Measurements from ENCODE around the gene TXNDC11.

DNA sequence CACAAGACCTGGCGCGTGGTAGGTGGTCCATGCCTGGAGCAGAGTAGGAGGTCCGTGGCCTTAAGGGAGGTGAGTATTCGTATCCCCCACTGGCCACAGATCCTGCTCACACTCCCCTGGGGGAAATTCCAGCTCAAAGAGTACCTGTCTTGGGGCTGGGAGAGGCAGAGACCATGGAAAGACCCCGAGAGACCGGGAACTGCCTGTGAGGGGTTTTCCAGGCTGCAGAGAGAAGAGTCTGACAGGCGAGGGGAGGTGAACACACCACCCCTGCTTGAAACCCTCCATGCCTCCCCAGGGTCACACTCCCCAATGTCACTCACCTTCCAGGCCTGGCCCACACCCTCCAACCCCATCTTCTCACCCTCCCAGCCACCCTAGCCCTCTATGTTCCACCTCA is 87.0 kb downstream of the TXNDC11 start:
- TF ChIP-seq EP300 (IDR thresholded peaks at IDR 0.05; ENCODE audit: borderline replicate concordance in 1 of 2, control insufficient read depth in 1 of 2, low read depth in 2 of 2, low read length in 2 of 2) (no peak), MEF2A (IDR thresholded peaks at IDR 0.05; ENCODE audit: insufficient read depth, low read depth, low read length) (no peak), FOXK2 (IDR thresholded peaks at IDR 0.05) (no peak), ZSCAN29 (IDR thresholded peaks at IDR 0.05) (no peak), SREBF2 (IDR thresholded peaks at IDR 0.05; ENCODE audit: low read length) (no peak), JUND (IDR thresholded peaks at IDR 0.05; ENCODE audit: low read depth, low read length) (no peak), CREM (IDR thresholded peaks at IDR 0.05; ENCODE audit: low read depth) (no peak), NR2C1 (IDR thresholded peaks at IDR 0.05) (no peak), HDAC2 (IDR thresholded peaks at IDR 0.05) (no peak)
- TF ChIP-seq, protein P1, sequence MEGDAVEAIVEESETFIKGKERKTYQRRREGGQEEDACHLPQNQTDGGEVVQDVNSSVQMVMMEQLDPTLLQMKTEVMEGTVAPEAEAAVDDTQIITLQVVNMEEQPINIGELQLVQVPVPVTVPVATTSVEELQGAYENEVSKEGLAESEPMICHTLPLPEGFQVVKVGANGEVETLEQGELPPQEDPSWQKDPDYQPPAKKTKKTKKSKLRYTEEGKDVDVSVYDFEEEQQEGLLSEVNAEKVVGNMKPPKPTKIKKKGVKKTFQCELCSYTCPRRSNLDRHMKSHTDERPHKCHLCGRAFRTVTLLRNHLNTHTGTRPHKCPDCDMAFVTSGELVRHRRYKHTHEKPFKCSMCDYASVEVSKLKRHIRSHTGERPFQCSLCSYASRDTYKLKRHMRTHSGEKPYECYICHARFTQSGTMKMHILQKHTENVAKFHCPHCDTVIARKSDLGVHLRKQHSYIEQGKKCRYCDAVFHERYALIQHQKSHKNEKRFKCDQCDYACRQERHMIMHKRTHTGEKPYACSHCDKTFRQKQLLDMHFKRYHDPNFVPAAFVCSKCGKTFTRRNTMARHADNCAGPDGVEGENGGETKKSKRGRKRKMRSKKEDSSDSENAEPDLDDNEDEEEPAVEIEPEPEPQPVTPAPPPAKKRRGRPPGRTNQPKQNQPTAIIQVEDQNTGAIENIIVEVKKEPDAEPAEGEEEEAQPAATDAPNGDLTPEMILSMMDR (IDR thresholded peaks at IDR 0.05 in 2 of 3, conservative IDR thresholded peaks at IDR 0.05 in 1 of 3; ENCODE audit: control insufficient read depth in 2 of 3, extremely low read depth in 1 of 3, insufficient read depth in 1 of 3, low read depth in 3 of 3, low read length in 3 of 3): no peak
- TF ChIP-seq, protein P2, sequence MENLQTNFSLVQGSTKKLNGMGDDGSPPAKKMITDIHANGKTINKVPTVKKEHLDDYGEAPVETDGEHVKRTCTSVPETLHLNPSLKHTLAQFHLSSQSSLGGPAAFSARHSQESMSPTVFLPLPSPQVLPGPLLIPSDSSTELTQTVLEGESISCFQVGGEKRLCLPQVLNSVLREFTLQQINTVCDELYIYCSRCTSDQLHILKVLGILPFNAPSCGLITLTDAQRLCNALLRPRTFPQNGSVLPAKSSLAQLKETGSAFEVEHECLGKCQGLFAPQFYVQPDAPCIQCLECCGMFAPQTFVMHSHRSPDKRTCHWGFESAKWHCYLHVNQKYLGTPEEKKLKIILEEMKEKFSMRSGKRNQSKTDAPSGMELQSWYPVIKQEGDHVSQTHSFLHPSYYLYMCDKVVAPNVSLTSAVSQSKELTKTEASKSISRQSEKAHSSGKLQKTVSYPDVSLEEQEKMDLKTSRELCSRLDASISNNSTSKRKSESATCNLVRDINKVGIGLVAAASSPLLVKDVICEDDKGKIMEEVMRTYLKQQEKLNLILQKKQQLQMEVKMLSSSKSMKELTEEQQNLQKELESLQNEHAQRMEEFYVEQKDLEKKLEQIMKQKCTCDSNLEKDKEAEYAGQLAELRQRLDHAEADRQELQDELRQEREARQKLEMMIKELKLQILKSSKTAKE (IDR thresholded peaks at IDR 0.05; ENCODE audit: low read depth, poor library complexity, severe bottlenecking): no peak
- TF ChIP-seq, protein P3, sequence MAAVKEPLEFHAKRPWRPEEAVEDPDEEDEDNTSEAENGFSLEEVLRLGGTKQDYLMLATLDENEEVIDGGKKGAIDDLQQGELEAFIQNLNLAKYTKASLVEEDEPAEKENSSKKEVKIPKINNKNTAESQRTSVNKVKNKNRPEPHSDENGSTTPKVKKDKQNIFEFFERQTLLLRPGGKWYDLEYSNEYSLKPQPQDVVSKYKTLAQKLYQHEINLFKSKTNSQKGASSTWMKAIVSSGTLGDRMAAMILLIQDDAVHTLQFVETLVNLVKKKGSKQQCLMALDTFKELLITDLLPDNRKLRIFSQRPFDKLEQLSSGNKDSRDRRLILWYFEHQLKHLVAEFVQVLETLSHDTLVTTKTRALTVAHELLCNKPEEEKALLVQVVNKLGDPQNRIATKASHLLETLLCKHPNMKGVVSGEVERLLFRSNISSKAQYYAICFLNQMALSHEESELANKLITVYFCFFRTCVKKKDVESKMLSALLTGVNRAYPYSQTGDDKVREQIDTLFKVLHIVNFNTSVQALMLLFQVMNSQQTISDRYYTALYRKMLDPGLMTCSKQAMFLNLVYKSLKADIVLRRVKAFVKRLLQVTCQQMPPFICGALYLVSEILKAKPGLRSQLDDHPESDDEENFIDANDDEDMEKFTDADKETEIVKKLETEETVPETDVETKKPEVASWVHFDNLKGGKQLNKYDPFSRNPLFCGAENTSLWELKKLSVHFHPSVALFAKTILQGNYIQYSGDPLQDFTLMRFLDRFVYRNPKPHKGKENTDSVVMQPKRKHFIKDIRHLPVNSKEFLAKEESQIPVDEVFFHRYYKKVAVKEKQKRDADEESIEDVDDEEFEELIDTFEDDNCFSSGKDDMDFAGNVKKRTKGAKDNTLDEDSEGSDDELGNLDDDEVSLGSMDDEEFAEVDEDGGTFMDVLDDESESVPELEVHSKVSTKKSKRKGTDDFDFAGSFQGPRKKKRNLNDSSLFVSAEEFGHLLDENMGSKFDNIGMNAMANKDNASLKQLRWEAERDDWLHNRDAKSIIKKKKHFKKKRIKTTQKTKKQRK (IDR thresholded peaks at IDR 0.05; ENCODE audit: low read depth, low read length): no peak
